Tibial nerve (tissue), 4 donors: Measurements from ENCODE around the gene PCP2.
"Not testable (repeated sequence)": the region's sequence is repeated elsewhere in the genome, so short reads cannot be mapped to it uniquely, and the experiment has no call there.

Source experiments
- EP300 ChIP-seq, 2 donors: sonication (generic); formaldehyde crosslinking; IDR thresholded peaks; one replicate each; pipeline ENCODE4 v1.6.1; 2017; ENCODE audit warnings: antibody characterized with exemption in 2 of 2, mild to moderate bottlenecking in 1 of 2
- POLR2A ChIP-seq, 2 donors: fragments of 450-650 bp; IDR thresholded peaks; one replicate each; pipeline ENCODE4 v1.6.1; 2017; ENCODE audit warnings: antibody characterized with exemption in 2 of 2, mild to moderate bottlenecking in 2 of 2, moderate library complexity in 2 of 2
- TF ChIP-seq, protein P1 (sequence below), 5 experiments: fragments of 200-600 bp in 3 of 5; fragments of 450-650 bp in 2 of 5; sonication (generic) in 3 of 5; IDR thresholded peaks; one replicate each; pipeline ENCODE4 v1.5.1; 2016 to 2019; ENCODE audit warnings: antibody characterized with exemption in 5 of 5, mild to moderate bottlenecking in 3 of 5, moderate library complexity in 2 of 5

DNA sequence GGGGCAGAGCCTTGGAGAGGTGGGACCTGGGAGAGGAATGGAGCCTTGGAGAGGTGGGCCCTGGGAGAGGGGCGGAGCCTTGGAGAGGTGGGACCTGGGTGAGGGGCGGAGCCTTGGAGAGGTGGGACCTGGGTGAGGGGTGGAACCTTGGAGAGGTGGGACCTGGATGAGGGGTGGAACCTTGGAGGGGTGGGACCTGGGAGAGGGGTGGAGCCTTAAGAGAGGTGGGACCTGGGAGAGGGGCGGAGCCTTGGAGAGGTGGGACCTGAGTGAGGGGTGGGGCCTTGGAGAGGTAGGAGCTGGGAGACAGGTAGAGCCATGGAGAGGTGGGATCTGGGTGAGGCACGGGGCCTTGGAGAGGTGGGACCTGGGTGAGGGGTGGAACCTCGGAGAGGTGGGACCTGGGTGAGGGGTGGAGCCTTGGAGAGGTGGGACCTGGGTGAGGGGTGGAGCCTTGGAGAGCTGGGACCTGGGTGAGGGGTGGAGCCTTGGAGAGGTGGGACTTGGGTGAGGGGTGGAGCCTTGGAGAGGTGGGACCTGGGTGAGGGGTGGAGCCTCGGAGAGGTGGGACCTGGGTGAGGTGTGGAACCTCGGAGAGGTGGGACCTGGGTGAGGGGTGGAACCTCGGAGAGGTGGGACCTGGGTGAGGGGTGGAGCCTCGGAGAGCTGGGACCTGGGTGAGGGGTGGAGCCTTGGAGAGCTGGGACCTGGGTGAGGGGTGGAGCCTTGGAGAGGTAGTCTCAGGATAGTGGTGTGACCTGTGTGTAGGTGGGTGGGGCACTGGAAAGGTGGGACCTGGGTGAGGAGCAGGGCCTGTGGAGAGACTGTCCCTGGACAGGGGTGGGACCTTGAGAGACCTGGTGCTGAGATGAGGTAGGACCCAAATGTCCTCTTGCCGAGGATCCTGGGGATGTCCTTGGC lies 10.4 kb upstream of the PCP2 start:
- TF ChIP-seq, protein P1, sequence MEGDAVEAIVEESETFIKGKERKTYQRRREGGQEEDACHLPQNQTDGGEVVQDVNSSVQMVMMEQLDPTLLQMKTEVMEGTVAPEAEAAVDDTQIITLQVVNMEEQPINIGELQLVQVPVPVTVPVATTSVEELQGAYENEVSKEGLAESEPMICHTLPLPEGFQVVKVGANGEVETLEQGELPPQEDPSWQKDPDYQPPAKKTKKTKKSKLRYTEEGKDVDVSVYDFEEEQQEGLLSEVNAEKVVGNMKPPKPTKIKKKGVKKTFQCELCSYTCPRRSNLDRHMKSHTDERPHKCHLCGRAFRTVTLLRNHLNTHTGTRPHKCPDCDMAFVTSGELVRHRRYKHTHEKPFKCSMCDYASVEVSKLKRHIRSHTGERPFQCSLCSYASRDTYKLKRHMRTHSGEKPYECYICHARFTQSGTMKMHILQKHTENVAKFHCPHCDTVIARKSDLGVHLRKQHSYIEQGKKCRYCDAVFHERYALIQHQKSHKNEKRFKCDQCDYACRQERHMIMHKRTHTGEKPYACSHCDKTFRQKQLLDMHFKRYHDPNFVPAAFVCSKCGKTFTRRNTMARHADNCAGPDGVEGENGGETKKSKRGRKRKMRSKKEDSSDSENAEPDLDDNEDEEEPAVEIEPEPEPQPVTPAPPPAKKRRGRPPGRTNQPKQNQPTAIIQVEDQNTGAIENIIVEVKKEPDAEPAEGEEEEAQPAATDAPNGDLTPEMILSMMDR (IDR thresholded peaks at IDR 0.05), result not testable (repeated sequence)
- not testable (repeated sequence) for TF ChIP-seq POLR2A, EP300 (IDR thresholded peaks at IDR 0.05)
